Stimulated activated CD8-positive, alpha-beta memory T cell treated with anti-CD3 and anti-CD28 coated beads, Interleukin-2, amount 100 ng/mL, for 1 hour (primary cell): ENCODE data around the gene METRNL.
"Not testable (repeated sequence)": the region's sequence is repeated elsewhere in the genome, so short reads cannot be mapped to it uniquely, and the experiment has no call there.

Experiments used
- DNase-seq, 2 donors: peaks; one replicate each; pipeline ENCODE4 v3.0.0-alpha.2; 2020; ENCODE audit warnings: low read depth in 2 of 2

The METRNL gene

DNA sequence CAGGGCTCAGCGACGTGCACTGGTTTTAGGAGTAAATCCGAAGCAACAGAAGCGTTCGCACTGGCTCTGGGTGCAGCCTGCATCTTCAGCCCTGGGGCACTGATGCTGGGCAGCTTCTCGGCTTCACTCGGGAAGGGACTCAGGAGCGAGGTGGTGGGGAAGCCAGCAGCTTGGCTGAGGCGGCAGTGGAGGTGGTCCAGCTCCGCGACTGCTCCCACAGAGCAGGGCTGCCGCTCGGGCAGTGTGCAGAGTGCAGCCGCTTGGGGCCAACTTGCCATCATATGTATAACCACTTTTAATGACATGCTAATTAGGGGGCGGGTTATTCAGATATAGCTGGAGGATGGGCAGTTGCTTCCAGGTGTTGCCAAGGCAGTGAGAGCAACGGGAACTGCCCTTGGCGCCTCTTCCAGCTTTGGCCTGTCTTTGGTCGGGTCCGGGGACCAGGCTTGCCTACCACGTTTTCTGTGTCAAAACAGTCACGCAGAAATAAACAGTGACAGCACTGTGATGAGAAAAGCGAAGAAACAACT lies 26.7 kb downstream of the METRNL start:
- DNase-seq = no peak

DNA sequence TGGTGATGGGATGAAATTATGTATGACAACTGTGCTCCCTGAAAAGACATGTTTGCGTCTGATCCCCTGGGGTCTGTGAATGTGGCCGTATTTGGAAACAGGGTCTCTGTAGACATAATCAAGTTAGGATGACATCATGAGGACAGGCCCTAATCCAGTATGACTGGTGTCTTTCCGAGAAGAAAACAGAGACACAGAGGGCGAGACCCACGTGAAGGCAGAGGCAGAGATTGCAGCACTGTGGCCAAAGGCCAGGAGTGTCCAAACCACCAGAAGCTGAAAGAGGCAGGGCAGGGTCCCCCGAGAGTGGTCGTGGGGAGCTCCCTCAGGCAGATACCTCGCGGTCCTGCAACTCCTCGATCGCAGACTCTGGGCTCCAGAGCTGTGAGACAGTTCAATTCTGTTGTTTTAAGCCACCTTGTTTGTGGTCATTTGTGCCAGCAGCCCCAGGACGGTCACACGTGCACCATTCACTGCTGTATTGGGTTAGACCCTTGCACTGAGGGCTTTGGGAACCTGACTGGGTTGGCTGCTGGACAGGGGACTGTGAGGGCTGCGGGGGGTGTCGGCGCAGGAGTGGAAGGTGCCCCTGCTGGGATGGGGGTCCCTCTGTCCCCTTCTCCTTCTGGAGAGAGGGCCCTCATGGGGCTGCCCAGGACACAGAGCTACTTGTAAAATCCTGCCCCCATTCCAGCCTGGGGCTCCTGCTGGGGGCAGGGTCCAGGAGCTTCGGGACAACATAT lies 27.7 kb downstream of the METRNL start:
- DNase-seq = no peak

DNA sequence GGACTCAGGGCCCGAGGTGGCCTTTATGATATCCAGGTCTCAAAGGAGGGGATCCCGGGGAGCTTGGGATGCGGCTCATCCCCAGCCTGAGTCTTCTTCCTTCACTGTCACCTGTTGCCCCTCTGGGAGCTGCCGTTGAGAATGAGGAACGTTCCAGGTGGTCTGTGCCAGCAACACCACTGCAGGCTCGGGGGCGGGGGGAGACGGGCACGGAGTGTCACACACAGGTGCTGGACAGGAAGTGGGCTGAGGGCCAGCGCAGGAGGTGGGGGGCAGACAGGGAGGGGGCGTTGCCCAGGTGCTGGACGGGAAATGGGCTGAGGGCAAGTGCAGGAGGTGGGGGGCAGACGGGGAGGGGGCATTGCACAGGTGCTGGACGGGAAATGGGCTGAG lies 28.2 kb downstream of the METRNL start:
- DNase-seq = no peak

DNA sequence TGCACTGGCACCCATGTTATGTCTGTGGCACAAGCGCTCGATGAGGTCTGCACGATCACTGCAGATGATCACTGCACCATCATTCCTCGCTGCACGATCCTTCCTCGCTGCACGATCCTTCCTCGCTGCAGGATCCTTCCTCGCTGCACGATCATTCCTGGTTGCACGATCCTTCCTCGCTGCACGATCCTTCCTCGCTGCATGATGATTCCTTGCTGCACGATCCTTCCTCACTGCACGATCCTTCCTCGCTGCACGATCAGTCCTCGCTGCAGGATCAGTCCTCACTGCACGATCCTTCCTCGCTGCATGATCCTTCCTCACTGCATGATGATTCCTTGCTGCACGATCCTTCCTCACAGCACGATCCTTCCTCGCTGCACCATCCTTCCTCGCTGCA lies 29.3 kb downstream of the METRNL start:
- DNase-seq = no peak

DNA sequence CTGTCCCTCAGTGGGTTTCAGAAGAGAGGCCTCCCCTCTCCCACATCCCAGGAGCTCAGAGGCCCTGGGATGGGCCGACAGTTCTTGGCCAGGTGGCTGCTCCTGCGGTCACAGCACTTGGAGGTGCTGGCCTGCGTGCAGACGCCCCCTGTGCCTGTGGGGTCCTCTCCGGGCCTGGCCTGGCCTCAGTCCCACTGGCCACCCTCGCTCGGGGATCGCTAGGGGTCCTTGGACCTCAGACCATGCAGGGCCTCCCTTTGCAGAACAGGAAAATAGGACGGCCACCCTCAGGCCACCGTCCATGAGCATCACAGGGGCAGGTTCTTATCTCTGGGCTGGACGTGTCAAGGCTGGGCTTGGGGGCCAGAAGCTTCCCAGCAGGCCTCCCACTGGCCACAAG lies 30.0 kb downstream of the METRNL start:
- DNase-seq = no peak

DNA sequence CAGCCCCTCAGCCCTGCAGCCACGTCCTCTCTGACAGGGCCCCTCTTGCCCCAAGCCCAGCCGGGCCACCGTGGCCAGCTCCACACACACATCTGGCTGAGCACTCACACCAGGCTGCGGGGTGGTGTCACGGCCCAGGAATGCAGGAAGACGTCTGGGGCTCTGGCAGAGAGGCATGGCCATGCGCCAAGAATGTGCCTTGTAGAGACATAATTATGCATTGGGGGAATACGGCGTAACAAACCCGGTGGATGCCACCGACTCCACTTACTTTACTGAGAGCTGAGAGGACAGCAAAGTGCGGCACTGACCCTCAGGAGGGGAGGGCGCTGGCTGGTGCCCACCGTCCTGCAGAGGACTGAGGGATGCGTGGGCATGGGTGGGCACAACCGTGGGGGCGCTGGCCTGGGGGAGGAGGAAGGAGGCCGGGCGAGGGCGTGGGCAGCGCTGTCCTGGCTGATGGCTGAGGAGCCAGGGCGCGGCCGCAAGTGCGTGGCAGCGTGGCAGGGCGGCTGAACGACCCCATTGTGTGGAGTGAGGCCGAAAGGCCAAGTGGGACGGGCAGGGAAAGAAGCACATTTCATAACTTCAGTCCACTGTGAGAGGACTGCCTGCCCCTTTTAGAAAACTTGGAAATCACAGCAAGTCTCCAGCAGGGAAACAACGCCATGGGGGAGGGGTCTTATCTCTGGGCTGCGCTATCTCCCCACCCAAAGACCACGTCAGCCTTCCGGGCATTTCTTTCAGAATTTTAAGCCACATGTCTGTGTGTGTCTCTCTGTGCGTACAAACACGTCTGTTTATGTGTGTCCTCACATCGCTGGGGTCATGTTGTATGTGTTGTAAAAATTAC lies 30.6 kb downstream of the METRNL start:
- DNase-seq = no peak

DNA sequence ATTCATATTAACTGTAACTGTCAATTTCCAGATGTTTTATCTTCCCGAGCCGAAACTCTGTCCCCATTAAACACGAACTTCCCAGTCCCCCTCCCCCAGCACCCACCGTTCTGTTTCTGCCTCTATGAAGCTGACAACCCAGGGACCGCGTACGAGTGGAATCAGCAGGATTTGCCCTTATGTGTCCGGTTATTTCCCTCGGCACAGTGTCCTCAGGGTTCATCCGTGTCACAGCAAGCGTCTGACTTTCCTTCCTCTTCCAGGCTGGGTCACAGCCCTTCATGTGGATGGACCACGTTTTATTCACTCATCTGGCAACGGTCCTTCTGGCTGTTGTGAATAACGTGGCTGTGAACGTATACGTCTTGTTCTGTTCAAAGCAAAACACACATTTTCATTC lies 31.3 kb downstream of the METRNL start:
- no peak for DNase-seq

DNA sequence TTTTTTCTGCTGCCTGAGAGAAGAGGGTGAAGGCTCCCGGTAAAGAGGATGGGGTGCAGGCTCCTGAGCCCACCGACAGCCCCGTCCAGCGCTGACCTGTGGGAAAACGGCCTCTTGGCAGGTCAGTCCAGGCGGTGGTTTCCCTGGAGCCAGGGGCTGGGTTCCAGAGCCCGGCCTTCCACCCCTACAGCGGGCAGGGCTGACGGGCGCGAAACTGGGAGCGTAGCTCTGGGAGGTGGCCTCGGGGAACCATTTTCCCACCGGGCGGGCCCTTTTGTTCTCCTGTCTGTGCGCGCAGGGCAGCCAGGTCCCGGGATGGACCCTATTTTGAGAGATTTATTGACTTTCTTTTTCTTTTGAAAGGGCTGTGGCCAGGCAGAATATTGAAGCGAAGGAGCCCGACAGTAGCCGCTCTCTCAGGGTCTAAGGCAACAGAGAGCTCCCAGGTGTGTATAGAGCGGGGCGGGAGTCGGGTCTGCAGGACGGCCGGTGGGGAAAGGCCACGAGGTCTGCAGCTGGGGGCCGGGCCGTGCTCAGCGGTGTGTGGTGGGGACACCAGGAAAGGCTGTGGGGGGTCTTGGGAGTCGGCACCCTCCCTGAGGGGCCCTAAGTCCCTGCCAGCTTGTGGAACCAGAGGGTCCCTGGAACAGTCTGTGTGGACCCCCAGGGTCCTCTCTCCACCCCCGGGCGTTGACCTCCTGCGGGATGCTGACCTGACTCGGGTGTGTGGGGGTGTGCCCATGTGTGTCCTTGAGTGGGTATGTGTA lies 32.3 kb downstream of the METRNL start:
- DNase-seq = no peak

DNA sequence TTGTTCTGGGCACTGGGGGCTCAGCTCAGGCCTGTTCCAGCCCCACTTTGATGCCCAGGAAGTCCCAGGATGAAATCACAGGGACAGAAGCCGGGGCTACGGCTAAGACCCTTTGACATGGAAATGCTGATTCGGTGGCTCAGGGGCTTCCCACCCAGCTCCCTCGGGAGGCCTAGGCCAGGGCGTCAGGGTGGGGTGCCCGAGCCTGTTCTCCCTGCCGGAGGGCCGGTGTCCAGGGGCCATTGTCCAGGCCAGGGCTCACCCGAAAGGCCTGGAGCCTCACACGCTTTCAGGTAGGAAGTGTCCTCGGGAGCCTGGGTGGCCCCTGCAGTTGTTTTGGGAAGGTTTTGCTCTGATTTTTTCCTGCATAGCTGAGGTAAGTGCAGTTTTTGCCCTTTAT lies 34.0 kb downstream of the METRNL start:
- no peak for DNase-seq

DNA sequence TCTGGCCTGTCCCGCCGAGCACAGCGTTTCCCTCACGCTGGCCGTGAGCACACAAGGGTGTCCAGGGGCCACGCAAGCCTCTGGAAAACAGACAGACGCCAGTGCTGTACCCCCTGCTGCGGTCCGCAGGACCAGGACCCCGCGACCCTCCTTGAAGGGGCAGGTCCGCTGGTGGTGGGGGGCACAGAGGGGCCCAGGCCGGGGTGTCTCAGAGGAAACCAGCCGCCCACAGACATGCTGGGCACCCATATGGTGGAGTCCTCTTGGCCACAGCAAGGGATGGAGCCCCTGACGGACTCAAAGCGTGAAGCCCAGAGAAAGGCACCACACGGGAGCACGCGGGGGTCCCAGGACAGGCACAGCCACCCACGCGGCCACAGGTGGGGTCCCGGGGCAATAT lies 34.4 kb downstream of the METRNL start:
- DNase-seq = no peak

DNA sequence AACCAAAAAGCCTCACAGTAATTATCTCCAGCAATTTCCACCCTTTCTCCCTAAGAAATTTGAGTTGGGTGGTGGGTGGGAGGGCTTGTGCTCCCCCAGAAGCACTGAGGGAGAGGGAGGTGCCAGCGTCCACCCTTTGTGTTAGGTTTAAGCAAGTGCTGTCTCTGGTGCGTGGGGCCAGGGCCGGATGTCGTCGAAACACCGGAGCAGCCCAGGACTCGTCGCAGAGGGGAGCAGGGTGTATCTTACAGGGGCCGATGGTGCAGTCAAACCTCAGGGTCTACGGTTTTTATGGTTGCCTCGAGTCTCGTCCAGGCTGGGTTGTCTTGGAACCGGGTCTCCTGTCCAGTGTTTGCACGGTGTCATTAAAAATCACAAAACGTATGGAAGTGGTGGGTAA lies 35.3 kb downstream of the METRNL start:
- DNase-seq = no peak

DNA sequence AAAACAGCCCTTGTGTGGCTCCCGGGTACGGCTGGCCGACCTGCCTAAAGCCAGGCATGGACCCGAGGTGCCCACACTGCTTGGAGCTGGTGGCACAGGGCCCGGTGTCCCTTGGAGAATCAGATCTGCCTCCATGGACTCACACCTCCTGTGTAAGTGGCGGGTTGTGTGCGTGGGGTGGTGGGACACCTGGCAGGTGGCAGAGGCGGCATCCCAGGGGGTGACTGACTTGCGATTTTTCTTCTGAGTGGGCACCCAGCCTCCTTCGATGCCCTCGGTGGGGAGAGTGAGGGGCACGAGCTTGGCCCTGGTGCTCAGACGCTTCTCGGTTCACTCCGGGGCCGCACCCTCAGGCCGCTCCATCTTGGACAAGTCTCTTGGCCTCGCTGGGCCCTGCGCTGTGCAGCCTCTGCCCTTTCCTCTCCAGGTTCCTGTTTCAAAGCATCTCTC lies 35.8 kb downstream of the METRNL start:
- DNase-seq = no peak

DNA sequence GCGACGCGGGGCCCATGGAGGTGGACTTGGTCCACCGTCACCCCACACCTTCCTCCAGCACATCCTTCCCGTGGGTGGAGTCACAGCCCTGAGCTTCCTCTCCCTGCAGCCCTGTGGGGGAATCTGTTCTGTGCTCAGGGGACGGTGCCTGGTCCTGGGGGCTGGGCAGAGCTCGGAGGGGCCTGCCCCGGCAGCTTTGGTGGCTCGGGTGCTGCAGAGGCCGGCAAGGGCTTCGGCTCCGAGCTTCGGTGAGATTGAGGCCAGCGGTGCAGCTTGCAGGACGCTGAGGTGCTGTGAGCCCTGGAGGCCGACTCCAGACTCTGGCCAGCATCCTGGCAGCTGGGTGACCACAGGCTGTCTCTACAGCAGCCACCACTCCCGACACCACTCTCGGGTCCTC lies 36.4 kb downstream of the METRNL start:
- no peak for DNase-seq

DNA sequence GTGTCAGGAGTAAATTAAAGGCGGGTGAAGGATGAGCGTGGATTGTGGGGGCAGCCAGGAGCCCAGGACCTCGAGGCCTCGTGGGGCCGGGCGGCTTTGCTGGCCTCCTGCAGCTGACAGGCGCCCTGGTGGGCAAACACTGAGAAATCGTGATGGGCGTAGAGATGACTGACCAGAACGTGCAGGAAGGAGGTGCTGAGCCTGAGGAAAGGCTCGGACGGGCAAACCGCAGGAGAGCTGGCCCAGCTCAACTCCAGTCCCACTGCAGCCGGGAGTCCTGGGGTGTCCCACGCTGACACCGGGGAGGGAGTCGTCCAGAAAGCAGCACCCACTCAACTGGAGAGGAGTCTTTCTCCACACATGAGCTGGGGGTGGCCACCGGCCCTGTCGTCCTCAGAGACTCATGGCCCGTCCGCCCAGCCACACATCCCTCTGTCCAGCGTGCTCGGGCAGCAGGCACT lies 36.9 kb downstream of the METRNL start:
- no peak for DNase-seq

DNA sequence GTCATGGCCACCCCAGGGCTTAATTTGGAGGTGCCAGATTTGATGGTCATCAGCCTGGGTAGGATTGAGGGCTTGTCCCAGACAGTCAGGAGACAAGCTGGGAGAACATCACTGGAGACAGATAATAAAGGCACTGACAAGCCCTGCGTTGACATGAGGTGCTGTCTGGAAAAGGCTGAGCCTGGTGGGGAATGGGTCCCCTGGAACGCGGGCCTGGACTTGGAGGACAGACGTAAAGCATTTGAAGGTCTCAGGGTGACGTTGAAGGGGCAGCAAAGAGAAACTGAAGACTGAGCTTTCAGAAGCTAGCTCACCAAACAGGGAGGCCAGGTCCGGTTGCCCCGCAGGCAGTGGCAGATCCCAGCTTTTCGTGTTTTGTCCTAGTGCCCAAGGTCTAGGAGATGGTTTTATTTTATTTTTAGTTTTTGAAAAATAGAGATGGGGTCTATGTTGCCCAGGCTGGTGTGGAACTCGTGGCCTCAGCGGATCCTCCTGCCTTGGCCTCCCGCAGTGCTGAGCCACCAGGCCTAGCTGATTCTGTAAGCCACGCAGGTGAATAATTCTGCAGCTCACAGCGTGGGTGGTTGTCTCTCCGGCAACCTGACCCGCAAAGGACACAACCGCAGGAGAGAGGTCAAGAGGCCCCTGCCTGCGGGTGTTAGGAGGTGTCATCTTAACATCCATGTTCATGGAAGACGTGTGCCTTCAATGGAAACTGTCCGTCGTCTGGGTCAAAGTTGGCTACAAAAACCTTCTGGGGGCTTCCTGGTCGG lies 37.6 kb downstream of the METRNL start:
- DNase-seq = no peak

DNA sequence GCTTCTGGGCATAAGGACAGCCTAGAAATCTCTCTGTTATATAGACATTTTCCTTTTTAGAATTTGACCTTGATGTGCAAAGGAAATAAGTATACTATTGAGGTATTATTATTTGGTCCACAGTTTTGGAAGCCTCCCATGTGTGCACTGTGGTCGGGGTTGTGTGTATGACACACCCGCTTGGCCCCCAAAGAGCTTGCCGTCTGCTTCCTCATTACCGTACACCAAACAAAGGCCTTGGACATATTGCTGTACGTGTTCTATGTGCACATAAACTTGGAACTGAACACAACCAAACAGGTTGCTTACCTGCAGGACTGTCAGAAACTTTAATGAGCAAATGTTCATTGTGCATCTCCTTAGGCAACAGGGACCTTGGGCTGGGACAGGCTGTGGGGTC lies 38.2 kb downstream of the METRNL start:
- no peak for DNase-seq

DNA sequence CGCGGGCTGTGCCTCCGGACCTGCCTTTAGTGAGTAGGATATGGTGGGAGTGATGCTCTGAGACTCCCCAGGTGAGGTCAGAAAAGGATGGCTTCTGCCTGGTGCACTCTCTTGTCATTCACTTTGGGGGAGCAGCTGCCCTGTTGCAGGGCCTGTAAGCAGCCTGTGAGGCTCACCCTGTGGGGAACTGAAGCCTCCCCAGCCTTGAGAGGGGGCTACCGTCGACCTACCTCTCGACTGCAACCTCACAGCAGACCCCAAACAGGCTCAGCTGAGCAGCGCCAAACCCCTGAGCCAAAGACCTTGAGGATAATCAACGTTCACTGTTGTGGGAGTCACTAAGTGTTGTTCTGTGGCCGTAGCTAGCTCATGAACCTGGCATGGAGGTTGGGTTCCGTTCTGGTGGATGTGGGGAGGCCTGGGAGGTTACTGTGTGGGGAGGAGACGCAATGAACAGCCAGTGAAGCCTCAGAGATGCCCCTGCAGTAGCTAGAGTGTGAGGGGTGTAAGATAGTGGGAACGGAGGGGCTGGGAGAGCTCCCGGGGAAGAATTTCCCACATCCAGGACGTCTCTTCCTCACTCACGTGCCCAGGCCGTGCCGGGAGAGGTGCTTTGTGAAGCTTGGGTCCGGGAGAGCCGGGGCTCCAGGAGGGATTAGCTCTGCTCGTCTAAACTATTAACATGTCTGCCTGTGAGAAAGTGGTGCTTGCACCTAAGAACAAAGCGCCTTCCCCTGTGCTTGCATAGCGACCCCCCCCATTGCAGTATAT lies 38.8 kb downstream of the METRNL start:
- no peak for DNase-seq

DNA sequence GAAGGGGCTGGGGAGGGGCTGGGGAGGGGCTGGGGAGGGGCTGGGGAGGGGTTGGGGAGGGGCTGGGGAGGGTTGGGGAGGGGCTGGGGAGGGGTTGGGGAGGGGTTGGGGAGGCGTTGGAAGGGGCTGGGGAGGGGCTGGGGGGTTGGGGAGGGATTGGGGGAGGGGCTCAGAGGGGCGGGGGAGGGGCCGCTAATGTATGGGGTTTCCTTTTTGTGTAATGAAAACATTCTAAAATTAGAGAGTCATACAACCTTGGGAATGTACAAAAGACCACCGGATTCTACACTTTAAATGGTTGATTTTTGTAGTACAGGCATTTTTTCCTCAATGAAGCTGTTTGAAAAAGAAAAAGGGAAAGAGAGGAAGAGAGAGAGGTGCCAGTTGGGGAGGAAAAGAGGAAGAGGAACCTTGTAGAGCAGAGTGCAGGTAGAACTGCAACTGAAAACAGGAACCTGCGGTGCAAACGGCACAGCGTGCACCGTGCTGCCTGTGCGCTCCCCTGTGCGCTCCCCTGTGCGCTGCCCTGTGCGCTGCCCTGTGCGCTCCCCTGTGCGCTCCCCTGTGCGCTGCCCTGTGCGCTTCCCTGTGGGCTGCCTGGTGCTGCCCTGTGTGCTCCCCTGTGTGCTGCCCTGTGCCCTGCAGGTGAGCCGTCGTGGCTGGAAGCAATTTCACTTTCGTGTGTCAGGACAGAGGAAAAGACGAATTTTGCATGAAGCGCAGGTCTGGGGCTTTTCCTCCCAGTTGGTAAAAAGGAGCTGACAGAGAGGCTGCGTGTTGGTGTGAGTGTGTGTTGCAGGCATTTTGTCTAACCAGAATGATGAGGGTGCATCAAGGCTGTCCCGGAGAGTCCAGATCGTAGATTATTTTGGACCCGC lies 40.8 kb downstream of the METRNL start:
- no peak for DNase-seq

DNA sequence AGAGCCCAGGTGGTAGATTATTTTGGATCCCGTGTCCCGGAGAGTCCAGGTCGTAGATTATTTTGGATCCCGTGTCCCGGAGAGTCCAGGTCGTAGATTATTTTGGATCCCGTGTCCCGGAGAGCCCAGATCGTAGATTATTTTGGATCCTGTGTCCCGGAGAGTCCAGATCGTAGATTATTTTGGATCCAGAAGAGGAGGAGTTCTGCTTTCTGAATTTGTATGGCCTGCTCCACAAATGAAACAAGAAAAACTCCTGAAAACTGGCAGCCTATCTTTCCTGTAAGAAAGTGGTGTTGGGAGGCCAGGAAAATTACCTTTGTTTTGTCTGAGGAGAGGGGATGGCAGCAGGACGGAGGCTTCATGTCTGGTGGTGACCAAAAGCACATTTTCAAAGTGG lies 42.1 kb downstream of the METRNL start:
- DNase-seq = not testable (repeated sequence)
